Measurements from ENCODE around the gene LHFPL2.

LHFPL2 gene

GRCh38 chr5:78490709-78491485, 157.7 kb downstream of the LHFPL2 start:
- Histone ChIP-seq H3K4me3 (ENCODE audit: low read depth in 1 of 5, low read length in 5 of 5) (no peak overlapping the region), H3K27ac (ENCODE audit: low read depth, low read length) (no peak overlapping the region), H3K4me1 (ENCODE audit: control insufficient read depth in 5 of 5, insufficient read depth in 5 of 5, low read length in 5 of 5) (peaks cover 0 to 17% (median 6%) of the 10 kb centered on the region in 5 donors), H3K27me3 (ENCODE audit: control insufficient read depth in 5 of 5, insufficient read depth in 4 of 5, low read length in 5 of 5) (no peaks in the 10 kb centered on the region), H3K9me3 (ENCODE audit: control insufficient read depth in 5 of 5, low read length in 5 of 5) (no peaks in the 10 kb centered on the region), H3K36me3 (ENCODE audit: control insufficient read depth in 5 of 5, insufficient read depth in 5 of 5, low read length in 5 of 5) (peaks cover 0 to 27% (median 20%) of the 10 kb centered on the region in 5 donors), H3K9ac (ENCODE audit: low read length in 5 of 5) (no peak overlapping the region)

DNA sequence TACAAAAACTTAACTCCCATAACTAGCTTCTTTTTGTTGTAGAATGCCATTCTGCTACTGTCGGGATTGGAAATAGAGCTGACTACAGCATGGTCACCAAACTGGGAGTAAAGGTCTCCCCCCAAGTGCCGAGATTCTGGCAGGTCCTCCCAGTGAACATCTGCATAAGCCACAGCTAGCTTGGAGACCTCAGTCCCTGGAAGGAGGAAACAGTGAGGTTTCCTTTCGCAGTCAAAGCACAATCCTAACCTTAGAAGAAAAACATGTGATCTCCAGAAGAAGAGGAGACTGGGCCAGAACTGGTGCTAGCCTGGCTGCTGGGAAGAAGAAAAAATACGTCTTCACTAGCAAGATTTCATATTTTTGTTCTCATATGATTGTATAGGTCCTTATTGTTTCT, 160.7 kb downstream of the LHFPL2 start:
- Histone ChIP-seq H3K9me3 (ENCODE audit: control insufficient read depth in 5 of 5, low read length in 5 of 5) (no peaks in the 10 kb centered on the region), H3K27me3 (ENCODE audit: control insufficient read depth in 5 of 5, insufficient read depth in 4 of 5, low read length in 5 of 5) (no peaks in the 10 kb centered on the region), H3K4me3 (ENCODE audit: low read depth in 1 of 5, low read length in 5 of 5) (no peak overlapping the region), H3K27ac (ENCODE audit: low read depth, low read length) (no peak overlapping the region), H3K36me3 (ENCODE audit: control insufficient read depth in 5 of 5, insufficient read depth in 5 of 5, low read length in 5 of 5) (peaks cover 3 to 29% (median 22%) of the 10 kb centered on the region in 5 donors), H3K9ac (ENCODE audit: low read length in 5 of 5) (no peak overlapping the region), H3K4me1 (ENCODE audit: control insufficient read depth in 5 of 5, insufficient read depth in 5 of 5, low read length in 5 of 5) (peaks cover 0 to 21% (median 5%) of the 10 kb centered on the region in 5 donors)

DNA sequence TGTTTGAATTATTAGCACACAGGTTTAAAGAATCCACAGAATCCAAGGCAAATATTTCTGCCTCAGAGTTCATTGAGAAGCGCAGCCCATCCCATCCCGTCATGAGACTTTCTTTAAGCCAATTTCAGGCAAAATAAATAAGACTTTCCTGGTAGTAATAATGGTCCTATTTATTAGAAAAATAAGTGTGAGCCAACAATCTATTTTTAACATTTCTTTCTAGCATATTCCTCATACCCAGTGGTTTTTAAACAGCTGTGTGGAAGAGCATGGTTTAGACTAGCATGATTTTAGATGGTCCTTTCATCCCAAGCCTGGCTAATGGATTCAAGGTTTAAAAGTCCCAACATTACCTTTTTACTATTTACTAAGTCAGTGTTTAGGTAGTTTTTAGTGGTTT, 162.4 kb downstream of the LHFPL2 start:
- Histone ChIP-seq H3K36me3 (ENCODE audit: control insufficient read depth in 5 of 5, insufficient read depth in 5 of 5, low read length in 5 of 5) (peaks cover 8 to 29% (median 25%) of the 10 kb centered on the region in 5 donors), H3K9ac (ENCODE audit: low read length in 5 of 5) (no peak overlapping the region), H3K9me3 (ENCODE audit: control insufficient read depth in 5 of 5, low read length in 5 of 5) (no peaks in the 10 kb centered on the region), H3K27ac (ENCODE audit: low read depth, low read length) (no peak overlapping the region), H3K4me1 (ENCODE audit: control insufficient read depth in 5 of 5, insufficient read depth in 5 of 5, low read length in 5 of 5) (peaks cover 0 to 21% (median 5%) of the 10 kb centered on the region in 5 donors), H3K4me3 (ENCODE audit: low read depth in 1 of 5, low read length in 5 of 5) (no peak overlapping the region), H3K27me3 (ENCODE audit: control insufficient read depth in 5 of 5, insufficient read depth in 4 of 5, low read length in 5 of 5) (no peaks in the 10 kb centered on the region)

GRCh38 chr5:78483809-78484521, 164.6 kb downstream of the LHFPL2 start:
- Histone ChIP-seq H3K27me3 (ENCODE audit: control insufficient read depth in 5 of 5, insufficient read depth in 4 of 5, low read length in 5 of 5) (no peaks in the 10 kb centered on the region), H3K36me3 (ENCODE audit: control insufficient read depth in 5 of 5, insufficient read depth in 5 of 5, low read length in 5 of 5) (peaks cover 8 to 26% (median 21%) of the 10 kb centered on the region in 5 donors), H3K4me3 (ENCODE audit: low read depth in 1 of 5, low read length in 5 of 5) (no peak overlapping the region), H3K4me1 (ENCODE audit: control insufficient read depth in 5 of 5, insufficient read depth in 5 of 5, low read length in 5 of 5) (peaks cover 0 to 21% (median 5%) of the 10 kb centered on the region in 5 donors), H3K9me3 (ENCODE audit: control insufficient read depth in 5 of 5, low read length in 5 of 5) (no peaks in the 10 kb centered on the region), H3K9ac (ENCODE audit: low read length in 5 of 5) (no peak overlapping the region), H3K27ac (ENCODE audit: low read depth, low read length) (no peak overlapping the region)

- H3K27ac ChIP-seq (ENCODE audit: low read depth, low read length) = no peak overlapping the region
- H3K27me3 ChIP-seq (ENCODE audit: control insufficient read depth in 5 of 5, insufficient read depth in 4 of 5, low read length in 5 of 5) = no peaks in the 10 kb centered on the region
- H3K4me3 ChIP-seq (ENCODE audit: low read depth in 1 of 5, low read length in 5 of 5) = no peak overlapping the region
- H3K4me1 ChIP-seq (ENCODE audit: control insufficient read depth in 5 of 5, insufficient read depth in 5 of 5, low read length in 5 of 5) = peaks cover 0 to 14% (median 4%) of the 10 kb centered on the region in 5 donors
- no peaks in the 10 kb centered on the region for H3K9me3 ChIP-seq (ENCODE audit: control insufficient read depth in 5 of 5, low read length in 5 of 5)
- no peak overlapping the region for H3K9ac ChIP-seq (ENCODE audit: low read length in 5 of 5)
- H3K36me3 ChIP-seq (ENCODE audit: control insufficient read depth in 5 of 5, insufficient read depth in 5 of 5, low read length in 5 of 5) = peaks cover 7 to 18% (median 12%) of the 10 kb centered on the region in 5 donors
These were observed 165.6 kb downstream of the LHFPL2 start for GRCh38 chr5:78482948-78483347.

- Histone ChIP-seq H3K4me1 (ENCODE audit: control insufficient read depth in 5 of 5, insufficient read depth in 5 of 5, low read length in 5 of 5) (no peaks in the 10 kb centered on the region), H3K9me3 (ENCODE audit: control insufficient read depth in 5 of 5, low read length in 5 of 5) (no peaks in the 10 kb centered on the region), H3K4me3 (ENCODE audit: low read depth in 1 of 5, low read length in 5 of 5) (no peak overlapping the region), H3K9ac (ENCODE audit: low read length in 5 of 5) (no peak overlapping the region), H3K36me3 (ENCODE audit: control insufficient read depth in 5 of 5, insufficient read depth in 5 of 5, low read length in 5 of 5) (peaks cover 0 to 5% (median 3%) of the 10 kb centered on the region in 5 donors), H3K27me3 (ENCODE audit: control insufficient read depth in 5 of 5, insufficient read depth in 4 of 5, low read length in 5 of 5) (no peaks in the 10 kb centered on the region), H3K27ac (ENCODE audit: low read depth, low read length) (no peak overlapping the region)
These were observed 171.8 kb downstream of the LHFPL2 start for GRCh38 chr5:78476795-78477194.

GRCh38 chr5:78475370-78475769, 173.2 kb downstream of the LHFPL2 start:
- H3K9me3 ChIP-seq (ENCODE audit: control insufficient read depth in 5 of 5, low read length in 5 of 5) = no peaks in the 10 kb centered on the region
- H3K9ac ChIP-seq (ENCODE audit: low read length in 5 of 5) = no peak overlapping the region
- no peaks in the 10 kb centered on the region for H3K4me1 ChIP-seq (ENCODE audit: control insufficient read depth in 5 of 5, insufficient read depth in 5 of 5, low read length in 5 of 5)
- H3K4me3 ChIP-seq (ENCODE audit: low read depth in 1 of 5, low read length in 5 of 5) = no peak overlapping the region
- H3K27ac ChIP-seq (ENCODE audit: low read depth, low read length) = no peak overlapping the region
- H3K36me3 ChIP-seq (ENCODE audit: control insufficient read depth in 5 of 5, insufficient read depth in 5 of 5, low read length in 5 of 5) = peaks cover 0 to 5% (median 0%) of the 10 kb centered on the region in 5 donors
- no peaks in the 10 kb centered on the region for H3K27me3 ChIP-seq (ENCODE audit: control insufficient read depth in 5 of 5, insufficient read depth in 4 of 5, low read length in 5 of 5)

- Histone ChIP-seq H3K27me3 (ENCODE audit: control insufficient read depth in 5 of 5, insufficient read depth in 4 of 5, low read length in 5 of 5) (no peaks in the 10 kb centered on the region), H3K36me3 (ENCODE audit: control insufficient read depth in 5 of 5, insufficient read depth in 5 of 5, low read length in 5 of 5) (peaks cover 0 to 5% (median 0%) of the 10 kb centered on the region in 5 donors), H3K9me3 (ENCODE audit: control insufficient read depth in 5 of 5, low read length in 5 of 5) (no peaks in the 10 kb centered on the region), H3K4me3 (ENCODE audit: low read depth in 1 of 5, low read length in 5 of 5) (no peak overlapping the region), H3K9ac (ENCODE audit: low read length in 5 of 5) (no peak overlapping the region), H3K27ac (ENCODE audit: low read depth, low read length) (no peak overlapping the region), H3K4me1 (ENCODE audit: control insufficient read depth in 5 of 5, insufficient read depth in 5 of 5, low read length in 5 of 5) (no peaks in the 10 kb centered on the region)
These were observed 174.8 kb downstream of the LHFPL2 start for GRCh38 chr5:78473751-78474150.

DNA sequence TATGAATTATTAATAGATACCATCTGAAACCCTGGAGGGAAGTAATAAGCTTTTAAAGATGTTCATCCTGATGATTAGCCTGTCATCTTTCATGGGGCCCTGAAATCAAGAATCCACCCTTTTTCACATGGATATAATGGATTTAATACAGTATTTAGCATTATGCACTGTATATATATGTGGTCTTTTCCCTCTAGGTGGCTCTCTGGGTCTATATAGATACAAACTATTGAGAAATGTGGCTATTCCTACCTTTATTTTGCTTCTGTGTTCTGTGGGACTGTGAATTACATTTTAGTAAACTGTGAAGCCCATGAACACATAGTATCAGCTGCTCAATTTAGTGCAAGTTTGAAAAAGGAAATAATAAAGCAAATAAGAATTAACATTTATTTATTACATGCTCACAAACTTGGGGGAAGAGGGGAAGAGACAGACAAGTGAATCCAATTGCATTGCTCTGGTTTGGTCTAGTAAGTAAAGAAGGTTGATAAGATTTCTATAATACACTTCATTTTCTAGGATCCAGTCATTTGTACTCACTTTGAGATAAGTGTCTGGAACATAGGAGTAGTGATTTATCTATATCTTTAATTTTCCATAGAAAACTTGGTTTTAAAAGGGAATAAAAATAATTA, 176.0 kb downstream of the LHFPL2 start:
- peaks cover 0 to 2% (median 0%) of the 10 kb centered on the region in 5 donors for H3K4me1 ChIP-seq (ENCODE audit: control insufficient read depth in 5 of 5, insufficient read depth in 5 of 5, low read length in 5 of 5)
- H3K36me3 ChIP-seq (ENCODE audit: control insufficient read depth in 5 of 5, insufficient read depth in 5 of 5, low read length in 5 of 5) = peaks cover 0 to 5% (median 0%) of the 10 kb centered on the region in 5 donors
- no peak overlapping the region for H3K27ac ChIP-seq (ENCODE audit: low read depth, low read length)
- no peak overlapping the region for H3K4me3 ChIP-seq (ENCODE audit: low read depth in 1 of 5, low read length in 5 of 5)
- H3K9me3 ChIP-seq (ENCODE audit: control insufficient read depth in 5 of 5, low read length in 5 of 5) = no peaks in the 10 kb centered on the region
- H3K27me3 ChIP-seq (ENCODE audit: control insufficient read depth in 5 of 5, insufficient read depth in 4 of 5, low read length in 5 of 5) = no peaks in the 10 kb centered on the region
- H3K9ac ChIP-seq (ENCODE audit: low read length in 5 of 5) = no peak overlapping the region

GRCh38 chr5:78471896-78472295, 176.7 kb downstream of the LHFPL2 start:
- Histone ChIP-seq H3K9me3 (ENCODE audit: control insufficient read depth in 5 of 5, low read length in 5 of 5) (no peaks in the 10 kb centered on the region), H3K4me3 (ENCODE audit: low read depth in 1 of 5, low read length in 5 of 5) (no peak overlapping the region), H3K36me3 (ENCODE audit: control insufficient read depth in 5 of 5, insufficient read depth in 5 of 5, low read length in 5 of 5) (peaks cover 0 to 5% (median 0%) of the 10 kb centered on the region in 5 donors), H3K4me1 (ENCODE audit: control insufficient read depth in 5 of 5, insufficient read depth in 5 of 5, low read length in 5 of 5) (peaks cover 0 to 2% (median 0%) of the 10 kb centered on the region in 5 donors), H3K9ac (ENCODE audit: low read length in 5 of 5) (no peak overlapping the region), H3K27me3 (ENCODE audit: control insufficient read depth in 5 of 5, insufficient read depth in 4 of 5, low read length in 5 of 5) (no peaks in the 10 kb centered on the region), H3K27ac (ENCODE audit: low read depth, low read length) (no peak overlapping the region)

All from subcutaneous abdominal adipose tissue (tissue), 5 donors.